PC-9 (cell line): ENCODE measurements around the gene HLCS. TPM values are rescaled to one million over a fixed set of nuclear protein-coding genes. Genes with fewer than 3 reads are reported as not detected.

Source experiments
- BruUV-seq: library from RNA; stranded (reverse); fragments of 400-500 nt; replicated peaks from 2 replicates; lab custom pipeline; 2021; lab: Mats Ljungman, UMichigan
- CTCF ChIA-PET: fragments of 300-600 bp; sonication (Branson Sonifier 250); formaldehyde crosslinking; loops from one replicate; lab custom pipeline; 2022; ENCODE audit warnings: antibody characterized with exemption; lab: Charles Lee
- POLR2A ChIA-PET: fragments of 300-600 bp; sonication (Branson Sonifier 250); formaldehyde crosslinking; loops from one replicate; lab custom pipeline; 2022; ENCODE audit warnings: antibody characterized with exemption; ENCODE audit not compliant: unreplicated experiment; lab: Charles Lee
- DNase-seq, 2 experiments: peaks; one replicate each; pipeline versions ENCODE4 v3.0.0 to v3.0.0-alpha.2; 2015 to 2022; ENCODE audit warnings: mixed read lengths in 1 of 2
- H2AFZ ChIP-seq: fragments of 200-600 bp; sonication (generic); 2 replicates; pipeline ENCODE4 v1.8.1; 2017; ENCODE audit warnings: antibody characterized with exemption
- H3F3A ChIP-seq: fragments of 200-600 bp; sonication (generic); 2 replicates; pipeline ENCODE4 v1.8.1; 2017; ENCODE audit warnings: antibody characterized with exemption, mild to moderate bottlenecking, low read depth; ENCODE audit not compliant: insufficient read depth
- H3K27ac ChIP-seq: fragments of 200-600 bp; sonication (generic); 2 replicates; pipeline ENCODE4 v1.6.1; 2016; ENCODE audit warnings: mixed run types
- H3K27me3 ChIP-seq: fragments of 200-600 bp; sonication (generic); 2 replicates; pipeline ENCODE4 v1.6.1; 2016; ENCODE audit warnings: low read depth, mixed run types; ENCODE audit not compliant: insufficient read depth
- H3K36me3 ChIP-seq: fragments of 200-600 bp; sonication (generic); 2 replicates; pipeline ENCODE4 v1.6.1; 2016; ENCODE audit warnings: low read depth, mixed run types
- H3K4me1 ChIP-seq: fragments of 200-600 bp; sonication (generic); replicated peaks from 2 replicates; pipeline ENCODE4 v1.6.1; 2016; ENCODE audit warnings: mixed run types; ENCODE audit not compliant: insufficient read depth
- H3K4me2 ChIP-seq: fragments of 200-600 bp; sonication (generic); 2 replicates; pipeline ENCODE4 v1.6.1; 2017; ENCODE audit warnings: mixed run types
- H3K4me3 ChIP-seq: fragments of 200-600 bp; sonication (generic); 2 replicates; pipeline ENCODE4 v1.6.1; 2016; ENCODE audit warnings: mixed run types
- H3K79me2 ChIP-seq: fragments of 200-600 bp; sonication (generic); 2 replicates; pipeline ENCODE4 v1.6.1; 2017; ENCODE audit warnings: low read depth, mixed run types
- H3K9me2 ChIP-seq: fragments of 200-600 bp; sonication (generic); 2 replicates; pipeline ENCODE4 v1.8.1; 2017; ENCODE audit warnings: mild to moderate bottlenecking; ENCODE audit not compliant: insufficient read depth
- H3K9me3 ChIP-seq: fragments of 200-600 bp; sonication (generic); 2 replicates; pipeline ENCODE4 v1.8.1; 2016; ENCODE audit warnings: low read depth; ENCODE audit not compliant: insufficient read depth
- H4K20me1 ChIP-seq: fragments of 200-600 bp; sonication (generic); 2 replicates; pipeline ENCODE4 v1.8.1; 2017; ENCODE audit not compliant: insufficient read depth
- EZH2 ChIP-seq: fragments of 200-600 bp; sonication (generic); IDR thresholded peaks from 2 replicates; pipeline ENCODE4 v1.8.0; 2017; ENCODE audit warnings: antibody characterized with exemption, low read depth
- intact Hi-C: fragments of 100-400 bp; cut with micrococcal nuclease; formaldehyde crosslinking; loops from one replicate; pipeline ENCODE4 v1.10.0; 2022; ENCODE audit not compliant: unreplicated experiment
- total RNA-seq: library from RNA; stranded (reverse); gene quantifications from 2 replicates; pipeline ENCODE4 v1.2.3, GENCODE V29; 2021
- TF ChIP-seq, protein P1 (sequence below): fragments of 200-600 bp; sonication (generic); conservative IDR thresholded peaks from 2 replicates; pipeline ENCODE4 v1.6.1; 2017; ENCODE audit warnings: mixed run types, antibody characterized with exemption, mild to moderate bottlenecking, moderate library complexity

Gene HLCS
- total RNA-seq, 1 experiment from 2014 or later, result 21.6 TPM

DNA sequence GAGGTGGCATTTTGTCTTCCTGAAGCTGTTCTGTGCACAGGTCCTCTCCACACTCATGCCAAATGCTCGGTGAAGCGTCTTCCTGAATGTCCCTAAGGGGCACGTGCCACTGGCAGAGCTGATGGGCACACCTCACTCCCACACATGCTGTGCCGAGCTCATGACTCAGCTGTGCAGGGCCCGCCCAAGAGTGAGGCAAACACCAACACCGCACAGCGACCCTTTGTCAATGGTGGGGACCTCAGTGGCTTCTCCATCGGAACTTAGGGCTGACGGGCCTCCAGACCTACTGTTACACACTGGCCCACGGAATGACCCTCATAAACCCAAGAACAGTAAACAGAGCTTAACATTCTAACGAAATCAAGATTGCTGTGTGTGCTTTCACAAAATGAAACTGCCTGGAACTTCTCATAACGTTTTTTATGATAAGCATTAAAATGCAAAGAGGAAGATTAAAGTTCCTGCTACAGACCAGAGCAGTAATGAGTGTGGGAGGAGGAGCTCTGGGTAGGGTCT, 178.3 kb downstream of the HLCS start:
- H3K27ac ChIP-seq, result peak overlapping the region; percentile 68
- BruUV-seq, result no TSS peak
- peak overlapping the region; percentile 86 for H3K4me2 ChIP-seq
- H3K27me3 ChIP-seq, result no peaks in the 10 kb centered on the region
- TF ChIP-seq EZH2, result no peak
- TF ChIP-seq, protein P1, sequence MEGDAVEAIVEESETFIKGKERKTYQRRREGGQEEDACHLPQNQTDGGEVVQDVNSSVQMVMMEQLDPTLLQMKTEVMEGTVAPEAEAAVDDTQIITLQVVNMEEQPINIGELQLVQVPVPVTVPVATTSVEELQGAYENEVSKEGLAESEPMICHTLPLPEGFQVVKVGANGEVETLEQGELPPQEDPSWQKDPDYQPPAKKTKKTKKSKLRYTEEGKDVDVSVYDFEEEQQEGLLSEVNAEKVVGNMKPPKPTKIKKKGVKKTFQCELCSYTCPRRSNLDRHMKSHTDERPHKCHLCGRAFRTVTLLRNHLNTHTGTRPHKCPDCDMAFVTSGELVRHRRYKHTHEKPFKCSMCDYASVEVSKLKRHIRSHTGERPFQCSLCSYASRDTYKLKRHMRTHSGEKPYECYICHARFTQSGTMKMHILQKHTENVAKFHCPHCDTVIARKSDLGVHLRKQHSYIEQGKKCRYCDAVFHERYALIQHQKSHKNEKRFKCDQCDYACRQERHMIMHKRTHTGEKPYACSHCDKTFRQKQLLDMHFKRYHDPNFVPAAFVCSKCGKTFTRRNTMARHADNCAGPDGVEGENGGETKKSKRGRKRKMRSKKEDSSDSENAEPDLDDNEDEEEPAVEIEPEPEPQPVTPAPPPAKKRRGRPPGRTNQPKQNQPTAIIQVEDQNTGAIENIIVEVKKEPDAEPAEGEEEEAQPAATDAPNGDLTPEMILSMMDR, result no peak
- 0 out of 2 replicates have a peak, but pooled peaks cover 2% of the 10 kb centered on the region for H3K79me2 ChIP-seq
- H3K9me2 ChIP-seq, result no peaks in the 10 kb centered on the region
- peak overlapping the region; percentile 55; the same call in 1 of the 2 replicates for H3K4me3 ChIP-seq
- H4K20me1 ChIP-seq, result no peaks in the 10 kb centered on the region
- DNase-seq, result peak; percentile 54 to 79
- H3K36me3 ChIP-seq, result no peaks in the 10 kb centered on the region
- H3K9me3 ChIP-seq, result no peaks in the 10 kb centered on the region
- intact Hi-C loops, result loop anchor here (10.0 kb wide), 1 partner anchor 127 kb away; no protein-coding TSS in a partner anchor
- CTCF ChIA-PET, result no interaction called here
- H3K4me1 ChIP-seq, result peaks cover 32% of the 10 kb centered on the region
- POLR2A ChIA-PET, result interaction anchor here (0.7 kb wide), 1 partner anchor 58 kb away, joined by 3 read pairs; no protein-coding TSS in a partner anchor
- H3F3A ChIP-seq, result peaks cover 21% of the 10 kb centered on the region; the same call in 1 of the 2 replicates
- peak overlapping the region; percentile 63 for H2AFZ ChIP-seq

DNA sequence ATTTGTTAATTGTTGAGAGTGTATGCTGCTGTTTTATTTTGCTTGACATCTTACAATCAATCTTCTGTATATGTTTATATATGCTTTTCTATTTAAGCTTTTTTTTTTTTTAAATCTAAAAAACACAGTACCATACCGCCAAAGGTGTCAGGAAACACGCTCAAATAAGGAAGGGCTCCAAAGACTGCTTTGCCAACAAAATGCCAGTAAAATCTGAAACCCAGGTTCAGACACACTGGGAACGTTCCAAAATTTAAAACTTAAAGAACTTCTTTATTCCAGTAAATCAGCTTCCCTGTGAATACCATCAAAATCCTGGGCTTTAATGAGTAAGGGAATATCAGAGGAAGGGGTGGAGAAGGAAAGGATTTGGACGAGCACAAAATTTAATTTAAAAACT, 180.3 kb downstream of the HLCS start:
- Histone ChIP-seq H2AFZ (no peak overlapping the region), H3K27ac (no peak overlapping the region), H3K79me2 (0 out of 2 replicates have a peak, but pooled peaks cover 5% of the 10 kb centered on the region), H4K20me1 (no peaks in the 10 kb centered on the region), H3F3A (peaks cover 21% of the 10 kb centered on the region; the same call in 1 of the 2 replicates), H3K36me3 (no peaks in the 10 kb centered on the region), H3K4me3 (no peak overlapping the region), H3K27me3 (no peaks in the 10 kb centered on the region), H3K9me2 (no peaks in the 10 kb centered on the region), H3K4me2 (no peak overlapping the region), H3K4me1 (peaks cover 32% of the 10 kb centered on the region), H3K9me3 (no peaks in the 10 kb centered on the region)
- TF ChIP-seq, protein P1, result no peak
- TF ChIP-seq EZH2, result no peak
- no peak for DNase-seq
- intact Hi-C loops, result loop anchor here (10.0 kb wide), 1 partner anchor 129 kb away; no protein-coding TSS in a partner anchor
- no TSS peak for BruUV-seq
- CTCF ChIA-PET, result no interaction called here
- POLR2A ChIA-PET, result no interaction called here

GRCh38 chr21:36785615-36786014, 180.9 kb downstream of the HLCS start:
- ChIA-PET CTCF (no interaction called here), POLR2A (no interaction called here)
- Histone ChIP-seq H3K36me3 (no peaks in the 10 kb centered on the region), H3K4me1 (peaks cover 32% of the 10 kb centered on the region), H3K27ac (no peak overlapping the region), H3K27me3 (no peaks in the 10 kb centered on the region), H3K4me3 (no peak overlapping the region), H3F3A (peaks cover 21% of the 10 kb centered on the region; the same call in 1 of the 2 replicates), H3K9me2 (no peaks in the 10 kb centered on the region), H2AFZ (no peak overlapping the region), H3K4me2 (no peak overlapping the region), H4K20me1 (no peaks in the 10 kb centered on the region), H3K9me3 (no peaks in the 10 kb centered on the region), H3K79me2 (0 out of 2 replicates have a peak, but pooled peaks cover 5% of the 10 kb centered on the region)
- BruUV-seq, result no TSS peak
- TF ChIP-seq, protein P1, result no peak
- TF ChIP-seq EZH2, result no peak
- no peak for DNase-seq
- intact Hi-C loops, result loop anchor here (2.0 to 10.0 kb wide), 2 partner anchors 75 to 129 kb away; no protein-coding TSS in a partner anchor
